HG03139 (cell line): ENCODE results near the gene GSTM2.
A peak's percentile ranks its signal among the peaks of the same experiment; 100 is the strongest.
"Not testable (repeated sequence)": the region's sequence is repeated elsewhere in the genome, so short reads cannot be mapped to it uniquely, and the experiment has no call there.

Experiments used
- ATAC-seq: cut with Tn5 transposase; IDR thresholded peaks from one replicate; pipeline ENCODE4 v1.9.1; 2021; ENCODE audit not compliant: unreplicated experiment

GSTM2 gene

GRCh38 chr1:109643385-109644230 lies 24.2 kb upstream of the GSTM2 start:
- peak; percentile 84 for ATAC-seq

- no peak for ATAC-seq
These were observed 23.2 kb upstream of the GSTM2 start for GRCh38 chr1:109644670-109645069.

- ATAC-seq: no peak
These were observed 18.4 kb upstream of the GSTM2 start for GRCh38 chr1:109649491-109649914.

- ATAC-seq: no peak
These were observed 17.2 kb upstream of the GSTM2 start for GRCh38 chr1:109650609-109651008.

- ATAC-seq: no peak
These were observed 15.5 kb upstream of the GSTM2 start for GRCh38 chr1:109652402-109652801.

- no peak for ATAC-seq
These were observed 14.6 kb upstream of the GSTM2 start for GRCh38 chr1:109653306-109653705.

- ATAC-seq: no peak
These were observed 13.3 kb upstream of the GSTM2 start for GRCh38 chr1:109654519-109654918.

- ATAC-seq: peak; percentile 86
These were observed 12.0 kb upstream of the GSTM2 start, which contains the start of gene GSTM4 for GRCh38 chr1:109655615-109656519. Gene GSTM4, plus strand, starts transcription at chr1:109656099. Its CDS starts 291 bp downstream, at chr1:109656390.

GRCh38 chr1:109657395-109657794 lies 10.5 kb upstream of the GSTM2 start:
- ATAC-seq: no peak

GRCh38 chr1:109657970-109658369 lies 9.9 kb upstream of the GSTM2 start:
- no peak for ATAC-seq

- ATAC-seq: no peak
These were observed 9.3 kb upstream of the GSTM2 start for GRCh38 chr1:109658533-109659042.

GRCh38 chr1:109659145-109659544 lies 8.7 kb upstream of the GSTM2 start:
- ATAC-seq: no peak

GRCh38 chr1:109659997-109660690 lies 7.7 kb upstream of the GSTM2 start:
- ATAC-seq: no peak

GRCh38 chr1:109660691-109661026 lies 7.2 kb upstream of the GSTM2 start:
- ATAC-seq: not testable (repeated sequence)

- no peak for ATAC-seq
These were observed 6.5 kb upstream of the GSTM2 start for GRCh38 chr1:109661391-109661790.

GRCh38 chr1:109664671-109665070 lies 3.2 kb upstream of the GSTM2 start:
- ATAC-seq: no peak

- ATAC-seq: no peak
These were observed 392 bp downstream of the GSTM2 start for GRCh38 chr1:109668123-109668775.

GRCh38 chr1:109669246-109669948 lies 1.5 kb downstream of the GSTM2 start:
- ATAC-seq: no peak

- ATAC-seq: not testable (repeated sequence)
These were observed 2.1 kb downstream of the GSTM2 start for GRCh38 chr1:109669949-109670302.

- no peak for ATAC-seq
These were observed 3.2 kb downstream of the GSTM2 start for GRCh38 chr1:109671067-109671466.
